Tongue (tissue), 2 donors: ENCODE measurements around the gene VTCN1. TPM values are rescaled to one million over a fixed set of nuclear protein-coding genes. Genes with fewer than 3 reads are reported as not detected.
"Not testable (repeated sequence)": the region's sequence is repeated elsewhere in the genome, so short reads cannot be mapped to it uniquely, and the experiment has no call there.

ENCODE experiments used
- DNase-seq: peaks from one replicate; pipeline ENCODE4 v3.0.0-alpha.2; 2015
- total RNA-seq: library from RNA; depleted of rRNA; stranded (reverse); fragments of >200 nt; gene quantifications from one replicate; pipeline ENCODE4 v1.2.3, GENCODE V29; 2014

The VTCN1 gene
- total RNA-seq, 1 donor from 2014 or later, result 3.8 TPM

- no peak for DNase-seq
Observed at GRCh38 chr1:117164209-117164608, 46.5 kb downstream of the VTCN1 start.

GRCh38 chr1:117162816-117163215 lies 47.9 kb downstream of the VTCN1 start:
- no peak for DNase-seq

- no peak for DNase-seq
Observed at GRCh38 chr1:117161887-117162286, 48.8 kb downstream of the VTCN1 start.

- DNase-seq, result not testable (repeated sequence)
Observed at GRCh38 chr1:117151305-117151704, 59.4 kb downstream of the VTCN1 start.

GRCh38 chr1:117150316-117150715 lies 60.4 kb downstream of the VTCN1 start:
- DNase-seq, result no peak

- no peak for DNase-seq
Observed at GRCh38 chr1:117147856-117148588, 62.7 kb downstream of the VTCN1 start.

GRCh38 chr1:117147341-117147831 lies 63.3 kb downstream of the VTCN1 start:
- DNase-seq, result no peak

- peak; percentile 36 for DNase-seq
Observed at GRCh38 chr1:117146575-117147340, 64.0 kb downstream of the VTCN1 start.

GRCh38 chr1:117146072-117146471 lies 64.7 kb downstream of the VTCN1 start:
- no peak for DNase-seq

- DNase-seq, result no peak
Observed at GRCh38 chr1:117143871-117144270, 66.9 kb downstream of the VTCN1 start.

- no peak for DNase-seq
Observed at GRCh38 chr1:117143172-117143571, 67.6 kb downstream of the VTCN1 start.

GRCh38 chr1:117142200-117142599 lies 68.5 kb downstream of the VTCN1 start:
- DNase-seq, result no peak

- DNase-seq, result peak; percentile 60
Observed at GRCh38 chr1:117138561-117138960, 72.2 kb downstream of the VTCN1 start.

- DNase-seq, result no peak
Observed at GRCh38 chr1:117138106-117138505, 72.6 kb downstream of the VTCN1 start.

- no peak for DNase-seq
Observed at GRCh38 chr1:117137281-117137855, 73.4 kb downstream of the VTCN1 start.

GRCh38 chr1:117136749-117137148 lies 74.0 kb downstream of the VTCN1 start:
- DNase-seq, result no peak

- no peak for DNase-seq
Observed at GRCh38 chr1:117135329-117135728, 75.4 kb downstream of the VTCN1 start.

GRCh38 chr1:117130526-117130925 lies 80.2 kb downstream of the VTCN1 start:
- no peak for DNase-seq

- peak; percentile 66 for DNase-seq
Observed at GRCh38 chr1:117128323-117129079, 82.2 kb downstream of the VTCN1 start.

GRCh38 chr1:117127795-117128194 lies 82.9 kb downstream of the VTCN1 start:
- DNase-seq, result no peak

- DNase-seq, result no peak
Observed at GRCh38 chr1:117124661-117125060, 86.1 kb downstream of the VTCN1 start.

GRCh38 chr1:117123274-117123673 lies 87.5 kb downstream of the VTCN1 start:
- DNase-seq, result no peak
